Epithelial cell of prostate (primary cell): Measurements from ENCODE around the gene SORCS1.

Source experiments
- DNase-seq: peaks from one replicate; pipeline ENCODE4 v3.0.0-alpha.2; 2011; ENCODE audit warnings: low read depth, low spot score
- H3K27ac ChIP-seq: fragments of 450-650 bp; 2 replicates; pipeline ENCODE4 v1.5.1; 2017; ENCODE audit warnings: mild to moderate bottlenecking

The SORCS1 gene

DNA sequence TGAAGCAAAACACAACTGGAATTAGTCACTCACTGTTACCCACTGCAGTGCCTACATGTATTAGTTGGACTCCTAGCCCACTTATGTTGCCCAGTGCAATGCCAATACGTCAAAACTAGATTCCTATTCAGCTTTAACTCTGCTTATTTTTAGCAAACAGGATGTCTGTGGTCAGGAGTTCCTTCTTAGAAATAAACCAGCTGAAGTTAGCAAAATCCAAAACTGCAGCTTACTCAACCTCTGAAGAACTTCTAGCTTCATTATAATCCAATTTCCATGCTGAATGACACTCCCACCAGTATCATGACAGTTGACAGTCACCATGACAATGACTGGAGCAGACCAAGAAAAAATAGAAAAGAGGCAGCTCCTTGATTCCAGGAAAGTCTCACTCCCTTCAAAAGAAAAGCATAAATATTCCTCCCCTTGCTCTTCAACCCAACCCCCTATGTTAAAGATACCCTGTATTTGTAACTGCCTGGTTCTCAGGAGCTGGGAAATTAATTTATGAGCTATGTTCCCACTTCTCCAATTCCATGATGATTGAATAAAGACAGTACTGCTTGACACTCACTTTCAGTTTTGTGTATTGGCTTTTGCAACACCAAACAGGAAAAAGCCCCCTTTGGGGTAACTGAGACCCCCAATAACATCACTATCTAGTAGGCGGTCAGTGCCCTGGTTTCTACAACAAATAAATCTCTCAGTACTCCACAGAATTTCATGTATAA, 327.4 kb downstream of the SORCS1 start:
- no peak for DNase-seq
- H3K27ac ChIP-seq: no peak overlapping the region

DNA sequence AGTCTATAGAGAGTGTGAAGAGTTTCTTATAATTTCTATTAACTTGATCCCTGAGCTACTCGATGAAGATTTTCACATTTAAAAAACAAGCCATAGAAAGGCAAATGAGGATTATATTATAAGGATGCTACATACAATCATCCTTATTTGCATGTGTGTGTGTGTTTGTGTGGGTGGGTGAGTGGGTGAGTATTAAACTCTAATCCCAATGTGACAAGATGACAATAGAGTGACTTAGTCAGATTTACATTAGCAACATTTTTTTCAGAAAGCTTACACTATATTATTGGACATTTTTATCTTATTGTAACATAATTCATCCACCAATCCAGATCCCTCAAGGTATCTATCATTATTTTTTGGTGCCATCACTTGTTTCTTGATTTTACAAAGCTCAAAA, 331.7 kb downstream of the SORCS1 start:
- no peak overlapping the region for H3K27ac ChIP-seq
- DNase-seq: no peak

DNA sequence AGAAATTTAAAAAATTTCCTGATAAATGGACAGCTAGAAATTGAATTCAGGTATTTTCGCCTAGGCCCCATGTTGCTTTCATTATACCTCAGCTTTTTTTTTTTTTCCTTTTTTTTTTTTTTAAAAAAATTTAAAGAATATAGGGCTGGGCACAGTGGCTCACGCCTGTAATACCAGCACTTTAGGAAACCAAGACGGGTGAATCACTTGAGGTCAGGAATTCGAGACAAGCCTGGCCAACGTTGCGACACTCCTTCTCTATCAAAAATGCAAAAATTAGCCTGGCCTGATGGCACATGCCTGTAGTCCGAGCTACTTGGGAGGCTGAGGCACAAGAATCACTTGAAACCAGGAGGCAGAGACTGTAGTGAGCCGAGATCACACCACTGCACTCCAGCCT, 334.0 kb downstream of the SORCS1 start:
- H3K27ac ChIP-seq: no peak overlapping the region
- no peak for DNase-seq

DNA sequence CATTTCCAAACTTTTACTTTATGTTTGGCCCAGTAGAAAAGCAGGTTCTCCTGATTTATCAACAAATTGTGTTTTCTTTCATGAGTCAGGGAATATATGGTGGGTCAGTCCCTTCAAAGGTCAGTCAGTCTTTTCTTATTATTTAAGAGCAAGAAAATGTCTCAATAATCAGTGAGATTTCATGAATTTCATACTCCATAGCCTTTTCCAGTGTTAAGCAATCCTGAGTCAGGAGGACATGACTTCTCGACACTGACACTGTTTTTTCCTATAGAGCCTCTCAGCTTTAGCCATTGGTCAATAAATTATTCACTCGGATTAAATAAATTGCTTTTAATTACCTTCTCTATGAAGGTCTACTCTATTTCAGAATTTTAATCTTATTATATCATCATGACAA, 334.5 kb downstream of the SORCS1 start:
- DNase-seq: no peak
- no peak overlapping the region for H3K27ac ChIP-seq

GRCh38 chr10:106826716-106827115, 337.8 kb downstream of the SORCS1 start:
- DNase-seq: no peak
- H3K27ac ChIP-seq: no peak overlapping the region

DNA sequence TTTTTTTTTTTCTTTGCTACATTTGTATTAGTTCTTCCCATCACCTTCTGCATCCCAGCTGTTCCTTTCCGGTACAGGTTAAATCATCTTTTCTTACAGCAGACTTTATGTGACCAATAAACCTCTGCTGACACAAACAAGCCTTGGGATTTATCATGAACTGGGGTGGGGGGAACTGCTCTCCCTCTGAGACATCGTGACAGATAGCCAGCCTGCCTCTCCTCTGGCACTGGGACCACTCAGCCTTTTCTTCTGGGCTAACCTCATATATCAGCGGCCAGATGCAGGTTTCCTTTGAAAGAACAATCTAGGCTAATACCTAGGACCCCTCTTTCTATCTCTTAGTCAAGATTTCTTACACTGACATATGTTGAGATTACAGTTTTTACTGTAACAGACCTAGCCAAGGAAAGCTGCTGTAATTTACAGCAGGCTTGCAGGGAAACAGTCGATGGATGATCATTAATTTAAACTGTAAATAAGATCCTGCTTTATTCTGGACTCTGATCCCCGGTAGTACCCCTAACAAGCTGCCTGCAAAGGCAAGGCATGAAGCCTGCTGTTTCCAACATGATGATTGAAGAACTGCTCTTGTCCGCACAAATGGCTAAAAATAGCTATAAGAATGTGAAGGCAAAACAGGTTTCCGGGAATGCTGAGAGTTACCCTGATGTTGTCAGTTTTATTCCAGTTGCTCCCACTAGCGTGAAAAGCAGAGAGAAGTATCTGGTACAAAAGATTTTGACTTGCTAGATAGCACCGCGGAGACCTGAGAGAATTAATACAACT, 338.7 kb downstream of the SORCS1 start:
- no peak overlapping the region for H3K27ac ChIP-seq

GRCh38 chr10:106820579-106820978, 343.9 kb downstream of the SORCS1 start:
- DNase-seq: no peak
- H3K27ac ChIP-seq: no peak overlapping the region

More for the DNA sequence above, 338.7 kb downstream of the SORCS1 start:
- no peak for DNase-seq

DNA sequence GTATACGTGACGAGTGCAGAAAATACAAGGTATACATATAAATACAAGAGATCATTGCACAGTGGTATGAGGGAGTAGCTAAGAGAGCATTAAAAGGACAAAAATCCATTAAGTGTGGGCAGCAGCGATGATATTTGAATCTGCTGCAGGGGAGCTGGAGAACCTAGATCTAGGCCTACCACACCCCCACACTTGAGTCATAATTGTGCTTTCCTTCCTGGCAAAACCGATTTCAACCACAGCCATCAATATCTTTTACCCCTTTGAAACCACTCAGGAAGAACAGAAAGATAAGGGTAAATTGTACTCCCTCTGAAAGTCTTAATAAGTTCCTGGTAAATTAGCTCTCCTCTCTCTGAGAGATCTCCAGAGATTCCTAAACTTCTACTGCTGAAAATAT, 345.0 kb downstream of the SORCS1 start:
- H3K27ac ChIP-seq: no peak overlapping the region
- no peak for DNase-seq

GRCh38 chr10:106816318-106817085, 348.0 kb downstream of the SORCS1 start:
- DNase-seq: no peak
- H3K27ac ChIP-seq: no peak overlapping the region

- no peak overlapping the region for H3K27ac ChIP-seq
- DNase-seq: no peak
Measured at GRCh38 chr10:106815427-106816043, 349.0 kb downstream of the SORCS1 start.

DNA sequence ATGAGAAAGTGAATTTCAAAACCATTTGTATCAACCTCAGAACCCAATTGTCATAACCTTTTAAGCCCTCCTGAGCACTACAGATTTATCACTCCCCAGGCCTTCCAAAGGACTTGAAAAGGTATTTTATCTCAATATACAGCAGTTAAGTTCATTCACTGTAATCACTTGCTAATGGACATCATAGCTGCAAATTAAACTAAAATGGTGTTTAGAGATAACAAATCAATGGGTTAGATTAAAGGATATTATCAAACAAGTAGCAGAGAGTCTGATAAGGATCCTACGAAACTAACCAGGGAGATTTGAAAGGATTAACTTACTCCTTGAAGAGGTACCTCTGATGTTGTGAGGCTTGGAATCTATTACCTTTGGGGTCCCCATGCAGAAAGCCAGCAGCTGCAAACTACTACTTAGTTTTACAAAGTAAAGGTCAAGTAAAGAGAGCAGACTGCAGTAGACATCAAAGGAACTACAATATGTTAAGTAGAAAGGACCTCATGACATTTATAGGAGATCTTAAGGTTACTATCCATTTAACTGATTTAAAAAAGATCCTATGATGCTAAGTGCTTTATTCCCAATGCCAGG, 359.4 kb downstream of the SORCS1 start:
- H3K27ac ChIP-seq: no peak overlapping the region
- no peak for DNase-seq

DNA sequence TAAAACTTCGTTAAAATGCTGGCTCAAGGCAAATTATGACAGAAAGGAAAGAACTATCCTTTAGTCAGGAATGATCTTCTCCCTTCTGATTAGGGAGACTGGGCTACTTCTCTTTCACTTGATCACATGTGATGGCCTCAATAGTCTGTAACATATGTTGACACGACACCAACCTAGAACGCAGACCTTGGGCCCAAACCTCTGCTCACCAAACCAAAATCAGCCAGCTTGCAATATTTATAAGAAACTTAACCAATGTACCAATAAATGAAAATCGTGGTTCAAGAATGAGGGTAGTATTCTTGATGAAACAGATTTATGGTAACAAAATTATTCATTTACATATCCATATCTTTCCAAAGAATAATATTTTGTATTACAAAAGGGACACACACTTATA, 361.6 kb downstream of the SORCS1 start:
- DNase-seq: no peak
- H3K27ac ChIP-seq: no peak overlapping the region

- no peak overlapping the region for H3K27ac ChIP-seq
- no peak for DNase-seq
Measured at GRCh38 chr10:106799776-106800175, 364.7 kb downstream of the SORCS1 start.

GRCh38 chr10:106795619-106796018, 368.9 kb downstream of the SORCS1 start:
- DNase-seq: no peak

GRCh38 chr10:106793617-106794016, 370.9 kb downstream of the SORCS1 start:
- H3K27ac ChIP-seq: no peak overlapping the region
- no peak for DNase-seq

More at GRCh38 chr10:106795619-106796018, 368.9 kb downstream of the SORCS1 start:
- no peak overlapping the region for H3K27ac ChIP-seq

GRCh38 chr10:106789623-106790022, 374.9 kb downstream of the SORCS1 start:
- DNase-seq: no peak

GRCh38 chr10:106788982-106789381, 375.5 kb downstream of the SORCS1 start:
- H3K27ac ChIP-seq: no peak overlapping the region
- no peak for DNase-seq

More at GRCh38 chr10:106789623-106790022, 374.9 kb downstream of the SORCS1 start:
- no peak overlapping the region for H3K27ac ChIP-seq

- DNase-seq: no peak
Measured at GRCh38 chr10:106785528-106785927, 379.0 kb downstream of the SORCS1 start.

GRCh38 chr10:106780632-106781031, 383.9 kb downstream of the SORCS1 start:
- H3K27ac ChIP-seq: no peak overlapping the region
- DNase-seq: no peak

More at GRCh38 chr10:106785528-106785927, 379.0 kb downstream of the SORCS1 start:
- no peak overlapping the region for H3K27ac ChIP-seq

- no peak overlapping the region for H3K27ac ChIP-seq
- no peak for DNase-seq
Measured at GRCh38 chr10:106777841-106778240, 386.7 kb downstream of the SORCS1 start.
